ENCODE measurements around the gene PCBP3. TPM values are rescaled to one million over a fixed set of nuclear protein-coding genes. Genes with fewer than 3 reads are reported as not detected.

PCBP3 gene
- total RNA-seq, 4 donors from 2014 or later: 0.13 to 0.26 TPM; not detected in 2

- ATAC-seq (no peak), DNase-seq (no peak)
- Histone ChIP-seq H3K27me3 (peaks cover 31 to 67% (median 67%) of the 10 kb centered on the region in 3 donors), H3K9me3 (no peaks in the 10 kb centered on the region), H3K4me3 (no peak overlapping the region), H3K36me3 (no peaks in the 10 kb centered on the region), H3K27ac (no peak overlapping the region), H3K4me1 (no peaks in the 10 kb centered on the region)
- in situ Hi-C loops (cut with MboI; ENCODE audit: low sequenced_read_pairs in 4 of 4): no loop called here
- TF ChIP-seq POLR2A (IDR thresholded peaks at IDR 0.05) (no peak), CTCF (IDR thresholded peaks at IDR 0.05 in 4 of 5, conservative IDR thresholded peaks at IDR 0.05 in 1 of 5) (no peak)
- intact Hi-C loops (cut with DNase I; ENCODE audit: low total_unique reads): no loop called here
Measured at GRCh38 chr21:45615145-45615711, 28.3 kb upstream of the PCBP3 start.

GRCh38 chr21:45617021-45617921 is 26.3 kb upstream of the PCBP3 start:
- DNase-seq: no peak
- no peak for ATAC-seq
- TF ChIP-seq POLR2A (IDR thresholded peaks at IDR 0.05): no peak
- no peak for TF ChIP-seq CTCF (IDR thresholded peaks at IDR 0.05 in 4 of 5, conservative IDR thresholded peaks at IDR 0.05 in 1 of 5)
- Histone ChIP-seq H3K4me1 (no peaks in the 10 kb centered on the region), H3K9me3 (no peaks in the 10 kb centered on the region), H3K27me3 (peaks cover 21 to 51% (median 47%) of the 10 kb centered on the region in 3 donors), H3K36me3 (no peaks in the 10 kb centered on the region), H3K27ac (no peak overlapping the region), H3K4me3 (no peak overlapping the region)
- intact Hi-C loops (cut with DNase I; ENCODE audit: low total_unique reads): no loop called here
- in situ Hi-C loops (cut with MboI; ENCODE audit: low sequenced_read_pairs in 4 of 4): no loop called here

- no peaks in the 10 kb centered on the region for H3K4me1 ChIP-seq
- H3K27ac ChIP-seq: no peak overlapping the region
- in situ Hi-C loops (cut with MboI; ENCODE audit: low sequenced_read_pairs in 4 of 4) (no loop called here), intact Hi-C loops (cut with DNase I; ENCODE audit: low total_unique reads) (no loop called here)
- no peaks in the 10 kb centered on the region for H3K9me3 ChIP-seq
- H3K36me3 ChIP-seq: no peaks in the 10 kb centered on the region
- DNase-seq (no peak), ATAC-seq (no peak)
- TF ChIP-seq POLR2A (IDR thresholded peaks at IDR 0.05) (no peak), CTCF (IDR thresholded peaks at IDR 0.05 in 4 of 5, conservative IDR thresholded peaks at IDR 0.05 in 1 of 5) (no peak)
- H3K4me3 ChIP-seq: no peak overlapping the region
- H3K27me3 ChIP-seq: peaks cover 21 to 46% (median 43%) of the 10 kb centered on the region in 3 donors
Measured at GRCh38 chr21:45618287-45618686, 25.2 kb upstream of the PCBP3 start.

- intact Hi-C loops (cut with DNase I; ENCODE audit: low total_unique reads): no loop called here
- no peaks in the 10 kb centered on the region for H3K4me1 ChIP-seq
- ATAC-seq: no peak
- H3K36me3 ChIP-seq: no peaks in the 10 kb centered on the region
- DNase-seq: no peak
- H3K4me3 ChIP-seq: no peak overlapping the region
- TF ChIP-seq CTCF (IDR thresholded peaks at IDR 0.05 in 4 of 5, conservative IDR thresholded peaks at IDR 0.05 in 1 of 5): no peak
- no peak for TF ChIP-seq POLR2A (IDR thresholded peaks at IDR 0.05)
- H3K9me3 ChIP-seq: no peaks in the 10 kb centered on the region
- in situ Hi-C loops (cut with MboI; ENCODE audit: low sequenced_read_pairs in 4 of 4): no loop called here
- H3K27ac ChIP-seq: no peak overlapping the region
- H3K27me3 ChIP-seq: peaks cover 14 to 41% (median 40%) of the 10 kb centered on the region in 3 donors
Measured at GRCh38 chr21:45618846-45619485, 24.6 kb upstream of the PCBP3 start.

All from gastrocnemius medialis (tissue), 4 donors.